B cell (primary cell): Measurements from ENCODE around the gene NDUFA6.

ENCODE experiments used
- CTCF ChIP-seq: fragments of 200-600 bp; IDR thresholded peaks from one replicate; pipeline ENCODE4 v1.8.0; 2022; ENCODE audit warnings: antibody characterized with exemption, mild to moderate bottlenecking
- EZH2 ChIP-seq: IDR thresholded peaks from 2 replicates; pipeline ENCODE4 v1.6.1; 2012; ENCODE audit warnings: borderline replicate concordance, low read depth, mild to moderate bottlenecking, moderate library complexity, low read length; ENCODE audit not compliant: insufficient read depth, poor library complexity, severe bottlenecking

GRCh38 chr22:42101199-42101598 lies 10.6 kb upstream of the NDUFA6 start:
- TF ChIP-seq EZH2 (no peak), CTCF (no peak)
